ENCODE data around the gene SV2C.

DNA sequence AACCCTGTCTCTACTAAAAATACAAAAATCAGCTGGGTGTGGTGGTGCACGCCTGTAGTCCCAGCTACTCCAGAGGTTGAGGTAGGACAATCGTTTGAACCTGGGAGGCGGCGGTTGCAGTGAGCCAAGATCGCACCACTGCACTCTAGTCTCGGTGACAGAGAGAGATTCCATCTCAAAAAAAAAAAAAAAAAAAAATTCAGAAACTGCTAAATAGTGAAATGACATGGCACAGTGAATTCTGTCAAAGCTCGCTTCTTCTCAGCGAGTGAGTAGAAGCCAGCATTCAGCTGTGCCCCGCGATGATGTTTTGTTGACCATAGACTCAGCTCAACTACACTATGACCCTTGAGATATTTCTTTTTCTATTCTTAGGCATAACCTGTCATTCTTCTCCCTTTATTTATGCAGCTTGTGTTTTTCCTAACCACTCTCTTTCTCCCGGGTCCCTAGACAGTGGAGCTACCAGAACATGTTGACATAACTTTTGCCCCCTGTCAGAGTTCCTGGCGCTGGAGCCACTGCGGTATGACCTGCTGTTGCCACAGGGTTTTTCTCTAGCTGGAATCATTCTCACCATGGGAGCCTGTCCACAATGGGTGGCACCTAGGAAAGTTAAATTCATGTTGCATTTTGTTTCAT, 306.5 kb downstream of the SV2C start:
- no peak for TF ChIP-seq TEAD4 (CRISPR knock-in tag; IDR thresholded peaks at IDR 0.05)
- TF ChIP-seq, protein P1, sequence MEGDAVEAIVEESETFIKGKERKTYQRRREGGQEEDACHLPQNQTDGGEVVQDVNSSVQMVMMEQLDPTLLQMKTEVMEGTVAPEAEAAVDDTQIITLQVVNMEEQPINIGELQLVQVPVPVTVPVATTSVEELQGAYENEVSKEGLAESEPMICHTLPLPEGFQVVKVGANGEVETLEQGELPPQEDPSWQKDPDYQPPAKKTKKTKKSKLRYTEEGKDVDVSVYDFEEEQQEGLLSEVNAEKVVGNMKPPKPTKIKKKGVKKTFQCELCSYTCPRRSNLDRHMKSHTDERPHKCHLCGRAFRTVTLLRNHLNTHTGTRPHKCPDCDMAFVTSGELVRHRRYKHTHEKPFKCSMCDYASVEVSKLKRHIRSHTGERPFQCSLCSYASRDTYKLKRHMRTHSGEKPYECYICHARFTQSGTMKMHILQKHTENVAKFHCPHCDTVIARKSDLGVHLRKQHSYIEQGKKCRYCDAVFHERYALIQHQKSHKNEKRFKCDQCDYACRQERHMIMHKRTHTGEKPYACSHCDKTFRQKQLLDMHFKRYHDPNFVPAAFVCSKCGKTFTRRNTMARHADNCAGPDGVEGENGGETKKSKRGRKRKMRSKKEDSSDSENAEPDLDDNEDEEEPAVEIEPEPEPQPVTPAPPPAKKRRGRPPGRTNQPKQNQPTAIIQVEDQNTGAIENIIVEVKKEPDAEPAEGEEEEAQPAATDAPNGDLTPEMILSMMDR (IDR thresholded peaks at IDR 0.05), result no peak
- TF ChIP-seq, protein P2, sequence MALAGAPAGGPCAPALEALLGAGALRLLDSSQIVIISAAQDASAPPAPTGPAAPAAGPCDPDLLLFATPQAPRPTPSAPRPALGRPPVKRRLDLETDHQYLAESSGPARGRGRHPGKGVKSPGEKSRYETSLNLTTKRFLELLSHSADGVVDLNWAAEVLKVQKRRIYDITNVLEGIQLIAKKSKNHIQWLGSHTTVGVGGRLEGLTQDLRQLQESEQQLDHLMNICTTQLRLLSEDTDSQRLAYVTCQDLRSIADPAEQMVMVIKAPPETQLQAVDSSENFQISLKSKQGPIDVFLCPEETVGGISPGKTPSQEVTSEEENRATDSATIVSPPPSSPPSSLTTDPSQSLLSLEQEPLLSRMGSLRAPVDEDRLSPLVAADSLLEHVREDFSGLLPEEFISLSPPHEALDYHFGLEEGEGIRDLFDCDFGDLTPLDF (CRISPR knock-in tag; IDR thresholded peaks at IDR 0.05), result no peak
- no peak for TF ChIP-seq FOXP1 (CRISPR knock-in tag; IDR thresholded peaks at IDR 0.05; ENCODE audit: borderline replicate concordance)
- no peak for TF ChIP-seq NFYB (CRISPR knock-in tag; conservative IDR thresholded peaks at IDR 0.05; ENCODE audit: low read depth)
- TF ChIP-seq SP1 (CRISPR knock-in tag; conservative IDR thresholded peaks at IDR 0.05), result no peak
